ENCODE measurements around the gene DYSF. TPM values are rescaled to one million over a fixed set of nuclear protein-coding genes. Genes with fewer than 3 reads are reported as not detected.

Gene DYSF
- polyA plus RNA-seq, 1 of the 3 experiments (the other 2 are of a cell fraction) = 0.10 TPM

- TF ChIP-seq CTCF (IDR thresholded peaks at IDR 0.05) (no peak), NRF1 (IDR thresholded peaks at IDR 0.05; ENCODE audit: low read depth, low read length) (no peak), NFIC (IDR thresholded peaks at IDR 0.05; ENCODE audit: borderline replicate concordance) (no peak), PBX3 (IDR thresholded peaks at IDR 0.05) (no peak), JUND (IDR thresholded peaks at IDR 0.05) (no peak), SIN3A (IDR thresholded peaks at IDR 0.05; ENCODE audit: borderline replicate concordance, low read depth, low read length) (no peak), GATA2 (CRISPR knock-in tag; IDR thresholded peaks at IDR 0.05) (no peak), USF2 (IDR thresholded peaks at IDR 0.05; ENCODE audit: borderline replicate concordance, low read depth, low read length) (no peak), RFX5 (IDR thresholded peaks at IDR 0.05; ENCODE audit: low read length) (no peak), ZBTB33 (IDR thresholded peaks at IDR 0.05; ENCODE audit: borderline replicate concordance, low read depth) (no peak), RAD21 (IDR thresholded peaks at IDR 0.05; ENCODE audit: low read length) (no peak)
Measured at GRCh38 chr2:71534201-71534600, 80.8 kb downstream of the DYSF start (continued).

- H3K27me3 ChIP-seq (ENCODE audit: insufficient read depth) = no peaks in the 10 kb centered on the region
- no peak overlapping the region for H3K9ac ChIP-seq
- no peak overlapping the region for H2AFZ ChIP-seq (ENCODE audit: low read depth)
- H3K9me2 ChIP-seq = no peaks in the 10 kb centered on the region
- POLR2A ChIA-PET = no interaction called here
- no peaks in the 10 kb centered on the region for H3K36me3 ChIP-seq (replicated peaks in 1 of 2; ENCODE audit: control insufficient read depth in 1 of 2, insufficient read depth in 2 of 2, low read length in 1 of 2)
- 44% methylated on average over 3 of the region's 4 CpGs for WGBS (ENCODE audit: low lambda C conversion rate)
- no peaks in the 10 kb centered on the region for H3F3A ChIP-seq (replicated peaks; ENCODE audit: insufficient read depth)
- CTCF ChIA-PET = interaction anchor here (0.7 to 4.8 kb wide), 9 partner anchors 8 to 1325 kb away, joined by 3 to 51 read pairs (median 5); no protein-coding TSS in a partner anchor
- H4K20me1 ChIP-seq (ENCODE audit: insufficient read depth) = no peaks in the 10 kb centered on the region
- no peaks in the 10 kb centered on the region for H3K79me2 ChIP-seq (ENCODE audit: insufficient read depth)
- no peak overlapping the region for H3K4me3 ChIP-seq (ENCODE audit: low read depth in 2 of 2, low read length in 1 of 2)
- no peak overlapping the region for H3K27ac ChIP-seq (ENCODE audit: low read depth in 2 of 2, low read length in 1 of 2)
- H3K9me3 ChIP-seq = no peaks in the 10 kb centered on the region
- H3K4me1 ChIP-seq (ENCODE audit: control insufficient read depth in 1 of 2, insufficient read depth in 2 of 2, low read depth in 1 of 2, low read length in 1 of 2) = no peaks in the 10 kb centered on the region
- DNase-seq = no peak
- no peak overlapping the region for H3K4me2 ChIP-seq
- TF ChIP-seq ZBTB33 (IDR thresholded peaks at IDR 0.05; ENCODE audit: borderline replicate concordance, low read depth) = no peak
- TF ChIP-seq TCF12 (IDR thresholded peaks at IDR 0.05) = no peak
- TF ChIP-seq NFIC (IDR thresholded peaks at IDR 0.05; ENCODE audit: borderline replicate concordance) = no peak
- no peak for TF ChIP-seq USF1 (IDR thresholded peaks at IDR 0.05; ENCODE audit: borderline replicate concordance, low read depth)
- no peak for TF ChIP-seq FOSL2 (IDR thresholded peaks at IDR 0.05; ENCODE audit: borderline replicate concordance, low read depth)
- TF ChIP-seq CTCF (IDR thresholded peaks at IDR 0.05) = no peak
- no peak for TF ChIP-seq IRF3 (IDR thresholded peaks at IDR 0.05; ENCODE audit: low read depth, low read length)
- TF ChIP-seq TAF1 (IDR thresholded peaks at IDR 0.05; ENCODE audit: borderline replicate concordance, low read depth, low read length) = no peak
- TF ChIP-seq NRF1 (IDR thresholded peaks at IDR 0.05; ENCODE audit: low read depth, low read length) = no peak
- no peak for TF ChIP-seq RFX5 (IDR thresholded peaks at IDR 0.05; ENCODE audit: low read length)
- TF ChIP-seq MXI1 (IDR thresholded peaks at IDR 0.05; ENCODE audit: low read depth, low read length) = no peak
- no peak for TF ChIP-seq SMC3 (IDR thresholded peaks at IDR 0.05; ENCODE audit: low read depth, low read length)
Measured at GRCh38 chr2:71534826-71535225, 81.5 kb downstream of the DYSF start.
